NCI-H187 (cell line): ENCODE measurements around the gene EXOC6B.

ENCODE experiments used
- DNase-seq, 2 experiments: peaks; one replicate each; lab custom pipeline; 2025; lab: John Stamatoyannopoulos, UW

EXOC6B gene

DNA sequence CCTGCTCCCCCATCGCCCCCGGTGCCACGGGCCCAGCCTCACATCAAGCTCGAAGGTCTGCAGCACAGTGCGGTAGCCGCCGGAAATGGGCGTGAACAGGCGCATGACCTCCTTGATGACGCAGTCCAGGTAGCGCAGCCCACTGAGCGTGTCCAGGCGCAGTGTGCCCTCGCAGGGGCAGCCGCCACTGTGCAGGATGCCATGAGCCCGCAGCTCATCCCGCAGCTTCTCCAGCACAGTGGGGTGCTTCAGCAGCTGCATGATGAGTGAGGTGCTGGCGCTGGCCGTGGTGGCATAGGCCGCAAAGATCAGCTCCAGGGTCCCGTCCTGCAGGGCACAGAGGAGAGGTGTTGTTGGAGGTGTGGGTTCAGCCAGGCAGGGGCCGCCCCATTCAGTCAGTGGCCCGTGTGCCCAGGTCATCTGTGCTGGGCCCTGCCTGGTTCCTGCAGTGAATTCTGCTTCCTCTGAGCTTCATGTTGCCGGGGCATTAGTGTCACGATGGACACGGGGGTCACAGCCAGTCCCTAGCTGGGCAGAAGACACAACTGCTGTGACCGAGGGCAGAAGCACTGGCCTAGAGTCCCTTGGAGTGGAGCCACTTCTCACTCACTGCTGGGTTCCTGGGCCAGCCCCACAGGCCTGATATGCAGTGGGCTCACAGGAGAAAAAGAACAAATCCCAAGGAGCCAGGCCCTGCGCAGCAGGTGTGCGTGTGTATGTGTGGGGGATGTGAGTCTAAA lies 692.7 kb downstream of the EXOC6B start:
- no peak for DNase-seq

DNA sequence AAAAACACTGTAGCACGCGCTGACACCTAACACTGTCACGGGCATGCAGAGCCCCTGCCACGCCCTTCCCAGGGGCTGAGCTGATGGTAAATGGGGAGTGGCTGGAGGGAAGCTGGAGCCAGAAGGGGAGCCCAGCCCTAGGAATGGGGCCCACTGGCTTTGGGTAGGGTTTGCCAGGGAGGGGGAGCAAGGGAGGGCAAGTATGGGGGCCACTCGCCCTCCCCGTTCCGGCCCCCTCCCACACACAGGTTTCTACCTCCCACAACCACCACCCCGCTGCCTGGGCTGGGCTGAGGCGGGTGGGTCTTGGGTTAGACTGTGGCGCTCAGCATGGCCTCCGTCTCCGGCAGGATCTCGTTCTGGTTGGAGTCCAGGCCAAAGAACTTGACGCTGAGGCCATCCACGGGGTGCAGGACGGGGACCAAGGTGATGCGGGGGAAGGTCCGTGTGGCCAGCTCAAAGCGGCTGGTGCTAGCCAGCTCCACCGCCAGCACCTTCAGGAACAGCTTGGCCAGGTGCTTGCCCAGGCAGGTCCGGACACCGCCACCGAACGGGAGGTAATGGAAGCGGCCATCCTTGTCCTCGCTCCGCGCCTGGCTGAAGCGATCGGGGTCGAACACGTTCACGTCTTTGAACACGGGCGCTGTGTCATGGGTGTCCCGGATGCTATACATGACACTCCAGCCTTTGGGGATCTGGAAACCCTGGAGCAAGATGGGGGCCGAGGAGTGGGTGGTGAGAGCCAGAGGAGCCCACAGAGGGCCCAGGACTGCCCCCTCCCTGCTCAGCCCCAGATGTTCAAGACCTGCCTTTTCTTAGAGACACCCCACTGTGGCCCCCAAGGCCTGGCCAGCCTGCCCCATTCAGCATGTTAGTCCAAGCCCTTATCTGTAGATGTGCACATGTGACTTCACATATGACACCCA lies 693.7 kb downstream of the EXOC6B start:
- DNase-seq, result no peak

DNA sequence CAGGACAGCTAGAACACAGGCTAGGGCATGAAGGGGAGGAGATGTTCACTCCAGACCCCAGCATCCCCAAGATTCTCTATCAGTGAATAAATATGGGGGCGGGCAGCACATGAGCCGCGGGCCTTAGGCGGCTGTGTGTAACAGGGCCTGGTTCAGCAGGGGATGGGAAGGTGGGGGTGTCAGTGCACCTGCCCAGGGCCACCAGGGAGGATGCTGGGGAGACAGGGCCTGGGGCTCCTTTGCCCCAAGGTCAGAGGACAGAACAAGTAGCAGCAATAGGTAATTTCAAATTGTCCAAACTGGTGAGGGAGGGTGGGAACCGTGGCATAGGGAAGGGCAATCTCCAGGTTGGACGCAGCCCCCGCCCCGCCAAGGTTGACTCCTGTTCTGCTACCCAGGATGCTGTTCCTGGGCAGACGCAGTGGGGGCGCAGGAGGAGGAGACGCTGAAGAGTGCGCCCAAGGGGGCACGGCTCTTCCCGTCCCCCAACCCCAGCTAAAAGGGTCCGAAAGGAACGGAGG lies 694.4 kb downstream of the EXOC6B start:
- no peak for DNase-seq

GRCh38 chr2:72130659-72131360 lies 695.0 kb downstream of the EXOC6B start:
- DNase-seq, result no peak

DNA sequence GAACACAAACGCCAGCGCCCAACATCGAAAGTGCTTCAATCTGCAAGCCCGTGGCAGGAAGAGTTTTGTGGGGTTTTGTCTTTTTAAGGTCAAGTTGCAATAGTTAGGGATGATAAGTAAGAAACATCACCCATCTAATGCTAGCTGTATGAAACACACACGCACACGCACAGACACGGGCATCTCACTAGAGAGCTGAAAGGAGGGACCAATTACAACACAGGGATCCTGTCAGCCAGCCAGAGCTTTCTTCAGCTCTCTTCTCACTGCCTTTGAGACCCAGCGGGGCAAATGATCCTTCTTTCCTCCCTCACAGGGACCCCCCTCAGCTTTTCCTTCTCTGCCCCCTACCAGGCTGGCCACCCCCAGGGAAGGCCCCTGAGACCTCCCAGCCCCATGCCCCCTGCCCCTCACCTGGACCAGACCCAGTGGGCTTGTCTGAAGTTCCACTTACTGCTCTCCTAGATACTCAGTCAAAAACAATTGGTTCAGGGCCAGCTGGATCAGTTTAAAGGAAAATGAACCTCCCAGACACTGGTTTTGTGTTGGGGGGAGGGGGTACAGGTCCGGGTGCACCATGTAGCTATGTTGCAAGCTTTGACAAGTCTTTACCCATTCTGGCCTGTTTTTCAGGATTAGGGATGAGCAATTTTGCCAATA lies 696.0 kb downstream of the EXOC6B start:
- DNase-seq, result no peak

DNA sequence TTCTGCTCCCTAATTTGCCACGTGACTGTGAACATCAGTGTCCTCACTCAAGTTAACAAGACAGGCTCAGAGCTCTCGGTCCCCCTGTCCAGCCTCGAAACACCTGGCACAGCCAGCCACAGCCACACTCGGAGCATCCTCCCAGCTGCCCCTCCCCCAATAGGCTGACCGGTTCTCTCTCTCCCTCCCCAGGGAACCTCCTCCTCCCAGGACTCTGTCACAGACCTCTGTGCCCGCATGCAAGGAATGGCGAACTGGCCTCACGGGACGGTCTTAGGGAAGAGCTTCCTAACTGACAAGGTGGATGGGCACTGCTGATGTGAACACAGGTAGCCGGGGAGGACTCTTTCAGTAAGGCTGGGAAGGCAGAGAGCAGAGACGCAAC lies 697.0 kb downstream of the EXOC6B start:
- no peak for DNase-seq

GRCh38 chr2:72128059-72128842 lies 697.6 kb downstream of the EXOC6B start:
- DNase-seq, result no peak

GRCh38 chr2:72127401-72128058 lies 698.3 kb downstream of the EXOC6B start:
- no peak for DNase-seq

DNA sequence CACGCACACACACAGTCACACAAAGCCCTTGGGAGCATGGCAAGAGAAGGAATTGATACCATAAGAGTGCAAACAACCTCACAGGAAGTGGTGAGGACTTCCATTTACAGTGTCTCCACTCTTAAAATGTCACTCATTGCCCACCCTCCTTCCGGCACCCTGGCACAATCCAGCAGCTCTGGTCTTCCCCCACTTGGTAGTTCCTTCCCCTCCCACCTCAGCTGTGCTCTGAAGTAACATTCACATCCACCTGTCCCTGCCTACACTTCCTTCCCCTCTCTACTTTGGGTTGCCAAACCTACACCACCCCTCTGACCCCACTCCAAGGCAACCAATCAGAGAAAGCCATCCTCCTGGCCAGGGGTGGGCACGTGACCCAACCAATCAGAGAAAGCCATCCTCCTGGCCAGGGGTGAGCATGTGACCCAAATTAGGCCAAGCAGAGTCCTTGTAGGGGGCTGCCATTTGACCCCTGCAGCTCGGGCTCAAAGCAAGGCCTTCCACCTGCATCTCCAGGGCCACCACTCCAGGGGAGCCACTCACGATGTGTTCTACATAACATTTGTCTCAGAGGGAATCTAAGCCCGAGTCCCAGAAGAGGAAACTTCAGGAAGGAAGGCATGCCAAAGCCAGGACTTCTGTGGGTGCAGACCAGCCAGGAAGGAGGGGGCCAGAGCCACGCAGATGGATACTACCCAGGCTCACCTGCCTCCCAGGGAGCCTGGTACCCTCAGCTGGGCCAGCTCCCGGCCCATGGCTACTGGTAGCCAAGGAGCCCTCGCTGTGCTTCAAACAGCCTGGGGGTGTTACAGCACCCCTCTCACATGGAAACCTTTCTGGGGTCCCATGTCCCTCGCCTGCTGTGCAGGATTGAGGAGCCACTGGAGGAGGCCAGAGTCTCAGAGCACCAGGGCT lies 699.4 kb downstream of the EXOC6B start:
- DNase-seq, result no peak
